Stomach (tissue), 4 donors: Measurements from ENCODE around the gene ANKRD13C.

ENCODE experiments used
- POLR2A ChIP-seq, 4 donors: fragments of 450-650 bp; IDR thresholded peaks; one replicate each; pipeline ENCODE4 v1.6.1; 2016; ENCODE audit warnings: antibody characterized with exemption in 4 of 4, control low read depth in 2 of 4, mild to moderate bottlenecking in 1 of 4, moderate library complexity in 1 of 4
- TF ChIP-seq, protein P1 (sequence below), 7 experiments: fragments of 450-650 bp in 4 of 7; fragments of 200-600 bp in 3 of 7; sonication (generic) in 3 of 7; IDR thresholded peaks; one replicate each; pipeline ENCODE4 v1.5.1; 2016 to 2019; ENCODE audit warnings: antibody characterized with exemption in 7 of 7, control low read depth in 2 of 7, mild to moderate bottlenecking in 1 of 7

DNA sequence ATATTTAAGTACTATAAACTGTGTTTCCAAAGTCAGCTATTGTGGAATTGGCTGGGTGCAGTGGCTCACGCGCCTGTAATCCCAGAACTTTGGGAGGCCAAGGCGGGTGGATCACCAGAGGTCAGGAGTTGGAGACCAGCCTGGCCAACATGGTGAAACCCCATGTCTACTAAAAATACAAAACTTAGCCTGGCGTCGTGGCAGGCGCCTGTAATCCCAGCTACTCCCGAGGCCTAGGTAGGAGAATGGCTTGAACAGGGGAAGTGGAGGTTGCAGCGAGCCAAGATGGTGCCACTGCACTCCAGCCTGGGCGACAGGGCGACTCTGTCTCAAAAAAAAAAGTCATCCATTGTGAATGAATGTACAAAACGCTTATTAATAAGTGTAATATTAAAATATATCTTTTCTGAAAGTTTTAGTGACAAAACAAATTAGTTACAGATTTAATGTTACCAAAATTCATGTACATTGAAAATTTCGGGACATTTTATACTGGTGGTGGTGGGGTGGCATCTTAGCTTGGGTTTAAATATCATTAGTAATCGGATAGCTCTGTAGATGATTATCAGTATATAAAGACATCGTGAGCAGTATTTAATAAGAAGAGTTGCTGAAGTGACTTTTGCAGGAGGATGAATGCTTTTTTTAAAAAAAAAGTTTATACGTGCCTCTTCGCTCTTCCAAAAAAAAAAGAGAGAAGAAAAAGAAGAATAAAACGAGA is 133.8 kb downstream of the ANKRD13C start:
- TF ChIP-seq, protein P1, sequence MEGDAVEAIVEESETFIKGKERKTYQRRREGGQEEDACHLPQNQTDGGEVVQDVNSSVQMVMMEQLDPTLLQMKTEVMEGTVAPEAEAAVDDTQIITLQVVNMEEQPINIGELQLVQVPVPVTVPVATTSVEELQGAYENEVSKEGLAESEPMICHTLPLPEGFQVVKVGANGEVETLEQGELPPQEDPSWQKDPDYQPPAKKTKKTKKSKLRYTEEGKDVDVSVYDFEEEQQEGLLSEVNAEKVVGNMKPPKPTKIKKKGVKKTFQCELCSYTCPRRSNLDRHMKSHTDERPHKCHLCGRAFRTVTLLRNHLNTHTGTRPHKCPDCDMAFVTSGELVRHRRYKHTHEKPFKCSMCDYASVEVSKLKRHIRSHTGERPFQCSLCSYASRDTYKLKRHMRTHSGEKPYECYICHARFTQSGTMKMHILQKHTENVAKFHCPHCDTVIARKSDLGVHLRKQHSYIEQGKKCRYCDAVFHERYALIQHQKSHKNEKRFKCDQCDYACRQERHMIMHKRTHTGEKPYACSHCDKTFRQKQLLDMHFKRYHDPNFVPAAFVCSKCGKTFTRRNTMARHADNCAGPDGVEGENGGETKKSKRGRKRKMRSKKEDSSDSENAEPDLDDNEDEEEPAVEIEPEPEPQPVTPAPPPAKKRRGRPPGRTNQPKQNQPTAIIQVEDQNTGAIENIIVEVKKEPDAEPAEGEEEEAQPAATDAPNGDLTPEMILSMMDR (IDR thresholded peaks at IDR 0.05) = no peak
- TF ChIP-seq POLR2A (IDR thresholded peaks at IDR 0.05) = no peak
